ENCODE data around the gene UNKL. TPM values are rescaled to one million over a fixed set of nuclear protein-coding genes. Genes with fewer than 3 reads are reported as not detected.
"Not testable (repeated sequence)": the region's sequence is repeated elsewhere in the genome, so short reads cannot be mapped to it uniquely, and the experiment has no call there.

UNKL gene
- total RNA-seq, 2 donors from 2014 or later, result 32.6 to 96.7 TPM

DNA sequence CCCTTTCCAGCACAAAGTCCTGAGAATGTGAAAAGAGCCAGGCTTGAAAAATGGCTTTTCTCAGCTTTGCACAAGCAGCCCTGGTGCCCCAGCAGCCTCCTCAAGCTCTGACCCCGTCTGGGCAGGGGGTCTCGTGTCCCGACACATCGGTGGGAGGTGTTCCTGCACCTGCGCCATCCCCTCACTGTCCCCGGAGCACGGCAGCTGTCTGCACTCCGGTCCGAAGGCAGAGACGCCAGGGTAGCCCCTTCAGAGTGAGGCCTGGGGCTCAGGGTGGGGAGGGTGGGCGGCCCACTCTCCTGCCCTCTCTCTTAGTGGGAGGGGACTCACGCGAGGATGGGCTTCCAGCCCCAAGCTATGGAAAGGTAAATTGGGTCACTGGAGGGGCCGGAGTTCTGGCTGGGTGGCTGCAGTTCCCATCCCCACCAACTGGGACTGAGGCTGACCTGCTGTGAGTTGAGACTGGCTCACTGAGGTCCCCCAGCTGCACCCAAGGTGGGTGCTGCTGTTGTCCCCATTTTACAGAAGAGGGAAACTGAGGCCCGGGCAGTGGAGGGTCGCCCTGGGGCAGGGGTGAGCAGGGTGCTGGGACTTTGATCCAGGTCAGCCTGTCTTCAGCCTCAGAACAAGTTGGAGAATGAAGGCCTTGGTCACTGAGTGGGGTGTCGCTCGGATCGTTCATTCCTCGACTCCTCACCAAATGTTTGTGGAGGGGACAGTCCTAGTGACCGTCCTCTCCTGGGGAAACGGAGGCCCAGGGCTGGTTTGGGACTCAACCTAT is 83.4 kb downstream of the UNKL start:
- no peak for TF ChIP-seq POLR2AphosphoS5 (IDR thresholded peaks at IDR 0.05)
- TF ChIP-seq POLR2A (IDR thresholded peaks at IDR 0.05), result no peak
- TF ChIP-seq, protein P1, sequence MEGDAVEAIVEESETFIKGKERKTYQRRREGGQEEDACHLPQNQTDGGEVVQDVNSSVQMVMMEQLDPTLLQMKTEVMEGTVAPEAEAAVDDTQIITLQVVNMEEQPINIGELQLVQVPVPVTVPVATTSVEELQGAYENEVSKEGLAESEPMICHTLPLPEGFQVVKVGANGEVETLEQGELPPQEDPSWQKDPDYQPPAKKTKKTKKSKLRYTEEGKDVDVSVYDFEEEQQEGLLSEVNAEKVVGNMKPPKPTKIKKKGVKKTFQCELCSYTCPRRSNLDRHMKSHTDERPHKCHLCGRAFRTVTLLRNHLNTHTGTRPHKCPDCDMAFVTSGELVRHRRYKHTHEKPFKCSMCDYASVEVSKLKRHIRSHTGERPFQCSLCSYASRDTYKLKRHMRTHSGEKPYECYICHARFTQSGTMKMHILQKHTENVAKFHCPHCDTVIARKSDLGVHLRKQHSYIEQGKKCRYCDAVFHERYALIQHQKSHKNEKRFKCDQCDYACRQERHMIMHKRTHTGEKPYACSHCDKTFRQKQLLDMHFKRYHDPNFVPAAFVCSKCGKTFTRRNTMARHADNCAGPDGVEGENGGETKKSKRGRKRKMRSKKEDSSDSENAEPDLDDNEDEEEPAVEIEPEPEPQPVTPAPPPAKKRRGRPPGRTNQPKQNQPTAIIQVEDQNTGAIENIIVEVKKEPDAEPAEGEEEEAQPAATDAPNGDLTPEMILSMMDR (IDR thresholded peaks at IDR 0.05), result peak in 2 of 4 experiments; percentile 2 to 7
- Histone ChIP-seq H3K36me3 (no peaks in the 10 kb centered on the region), H3K4me3 (peak overlapping the region in 1 of 2 donors; percentile 25), H3K27me3 (replicated peaks; ENCODE audit: insufficient read depth) (no peaks in the 10 kb centered on the region), H3K4me1 (replicated peaks) (peaks cover 19% of the 10 kb centered on the region), H3K9me3 (no peaks in the 10 kb centered on the region), H3K27ac (peak overlapping the region; percentile 19 to 73)
- intact Hi-C loops (cut with DNase I), result no loop called here
- 48% methylated on average over 22 of the region's 22 CpGs for WGBS
- no peak for DNase-seq (ENCODE audit: low spot score)

DNA sequence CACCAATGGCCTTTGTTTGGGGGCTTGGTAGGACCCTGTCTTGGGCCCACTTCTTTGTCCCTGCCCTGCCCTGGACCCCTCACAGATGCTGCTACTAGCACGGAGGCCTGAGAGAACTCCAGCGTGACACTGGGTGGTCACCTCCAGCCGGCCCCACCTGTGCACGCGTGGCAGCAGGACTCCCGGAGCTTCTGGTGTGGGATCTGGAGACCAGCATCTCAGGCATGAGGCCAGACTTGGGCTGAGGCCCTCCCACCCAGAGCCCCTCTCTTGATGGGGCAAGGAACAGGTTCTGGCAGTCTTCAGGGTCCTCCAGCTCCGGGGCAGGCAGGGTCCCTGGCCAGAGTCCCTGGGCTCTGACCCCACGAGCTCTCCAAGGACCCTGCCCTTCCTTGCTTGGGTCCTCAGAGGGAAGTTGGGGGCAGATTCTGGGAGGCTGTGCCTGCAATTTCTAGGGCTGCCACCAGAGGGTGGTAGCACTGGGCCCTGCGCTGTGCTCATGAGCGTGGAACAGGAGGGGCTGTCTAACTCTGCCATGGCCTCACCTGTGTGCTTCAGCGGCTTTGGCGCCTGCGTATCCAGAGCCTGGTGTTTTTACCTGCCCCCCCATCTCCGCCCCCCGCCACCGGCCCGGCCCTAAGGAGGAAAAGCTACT is 84.1 kb downstream of the UNKL start:
- TF ChIP-seq, protein P1 (IDR thresholded peaks at IDR 0.05), result peak in 1 of 4 experiments; percentile 12
- no peak for TF ChIP-seq POLR2A (IDR thresholded peaks at IDR 0.05)
- Histone ChIP-seq H3K4me1 (replicated peaks) (peaks cover 19% of the 10 kb centered on the region), H3K27me3 (replicated peaks; ENCODE audit: insufficient read depth) (no peaks in the 10 kb centered on the region), H3K36me3 (no peaks in the 10 kb centered on the region), H3K4me3 (no peak overlapping the region), H3K9me3 (no peaks in the 10 kb centered on the region), H3K27ac (no peak overlapping the region)
- DNase-seq (ENCODE audit: low spot score), result no peak
- intact Hi-C loops (cut with DNase I), result no loop called here
- WGBS, result 72% methylated on average over 17 of the region's 17 CpGs

DNA sequence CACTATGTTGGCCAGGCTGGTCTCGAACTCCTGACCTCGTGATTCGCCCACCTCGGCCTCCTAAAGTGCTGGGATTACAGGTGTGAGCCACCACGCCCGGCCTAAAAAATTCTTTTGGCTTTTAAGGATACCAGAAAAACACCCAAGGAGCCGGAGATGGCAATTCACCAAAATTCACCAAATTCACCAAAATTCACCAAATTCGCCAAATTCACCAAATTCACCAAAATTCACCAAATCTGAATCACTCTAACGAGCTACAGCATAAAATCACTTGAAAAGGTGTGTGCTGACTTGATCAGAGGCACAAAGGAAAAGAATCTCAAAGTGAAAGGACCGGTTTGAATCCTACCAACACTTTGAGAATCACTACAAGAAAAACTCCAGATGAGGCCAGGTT is 85.5 kb downstream of the UNKL start:
- 92% methylated on average over 10 of the region's 10 CpGs for WGBS
- H3K9me3 ChIP-seq; H3K27ac ChIP-seq; DNase-seq (ENCODE audit: low spot score); H3K36me3 ChIP-seq; intact Hi-C loops (cut with DNase I); H3K27me3 ChIP-seq (replicated peaks; ENCODE audit: insufficient read depth); H3K4me3 ChIP-seq: not testable (repeated sequence)
- peaks cover 18% of the 10 kb centered on the region for H3K4me1 ChIP-seq (replicated peaks)

DNA sequence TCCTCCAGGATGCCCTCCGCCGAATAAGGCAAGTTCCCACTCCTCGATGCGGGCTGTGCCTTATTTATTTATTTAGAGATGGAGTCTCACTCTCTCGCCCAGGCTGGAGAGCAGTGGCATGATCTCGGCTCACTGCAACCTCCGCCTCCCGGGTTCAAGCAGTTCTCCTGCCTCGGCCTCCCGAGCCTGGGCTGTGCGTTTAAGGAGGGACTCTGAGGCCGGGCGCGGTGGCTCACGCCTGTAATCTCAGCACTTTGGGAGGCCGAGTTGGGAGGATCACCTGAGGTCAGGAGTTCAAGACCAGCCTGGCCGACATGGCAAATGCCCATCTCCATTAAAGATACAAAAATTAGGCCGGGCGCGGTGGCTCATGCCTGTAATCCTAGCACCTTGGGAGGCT is 86.4 kb downstream of the UNKL start:
- H3K4me3 ChIP-seq; H3K9me3 ChIP-seq; H3K27me3 ChIP-seq (replicated peaks; ENCODE audit: insufficient read depth); intact Hi-C loops (cut with DNase I); H3K27ac ChIP-seq; DNase-seq (ENCODE audit: low spot score); H3K36me3 ChIP-seq: not testable (repeated sequence)
- H3K4me1 ChIP-seq (replicated peaks), result peaks cover 18% of the 10 kb centered on the region
- 89% methylated on average over 20 of the region's 20 CpGs for WGBS

DNA sequence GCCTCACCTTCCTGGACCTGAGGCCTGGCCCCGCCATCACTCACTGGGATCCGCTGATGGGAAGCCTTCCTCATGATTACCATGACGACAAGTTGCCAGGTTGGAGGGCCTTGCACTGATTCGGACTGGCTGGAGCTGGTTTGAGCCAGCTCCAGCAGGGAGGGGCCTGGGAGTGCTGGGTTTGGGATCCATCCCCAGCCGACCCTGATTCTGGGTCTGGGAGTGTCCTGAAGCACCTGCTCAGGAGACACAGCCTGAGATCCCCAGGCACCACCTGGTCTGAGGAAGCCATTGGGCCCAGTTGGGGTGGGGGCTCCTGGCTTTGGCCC is 86.9 kb downstream of the UNKL start:
- no peak for DNase-seq (ENCODE audit: low spot score)

More for the DNA sequence above, 86.9 kb downstream of the UNKL start:
- no peak overlapping the region for H3K4me3 ChIP-seq
- H3K27me3 ChIP-seq (replicated peaks; ENCODE audit: insufficient read depth), result no peaks in the 10 kb centered on the region
- peaks cover 14% of the 10 kb centered on the region for H3K4me1 ChIP-seq (replicated peaks)
- intact Hi-C loops (cut with DNase I), result no loop called here
- TF ChIP-seq POLR2A (IDR thresholded peaks at IDR 0.05) (no peak), POLR2AphosphoS5 (IDR thresholded peaks at IDR 0.05) (no peak)
- TF ChIP-seq, protein P1 (IDR thresholded peaks at IDR 0.05), result no peak
- no peaks in the 10 kb centered on the region for H3K9me3 ChIP-seq
- no peaks in the 10 kb centered on the region for H3K36me3 ChIP-seq
- WGBS, result 64% methylated on average over 5 of the region's 5 CpGs
- no peak overlapping the region for H3K27ac ChIP-seq
